ENCODE measurements around the gene ODAD3. TPM values are rescaled to one million over a fixed set of nuclear protein-coding genes. Genes with fewer than 3 reads are reported as not detected.

ODAD3 gene
- 0.09 and 0.23 TPM in 2 replicates for total RNA-seq

DNA sequence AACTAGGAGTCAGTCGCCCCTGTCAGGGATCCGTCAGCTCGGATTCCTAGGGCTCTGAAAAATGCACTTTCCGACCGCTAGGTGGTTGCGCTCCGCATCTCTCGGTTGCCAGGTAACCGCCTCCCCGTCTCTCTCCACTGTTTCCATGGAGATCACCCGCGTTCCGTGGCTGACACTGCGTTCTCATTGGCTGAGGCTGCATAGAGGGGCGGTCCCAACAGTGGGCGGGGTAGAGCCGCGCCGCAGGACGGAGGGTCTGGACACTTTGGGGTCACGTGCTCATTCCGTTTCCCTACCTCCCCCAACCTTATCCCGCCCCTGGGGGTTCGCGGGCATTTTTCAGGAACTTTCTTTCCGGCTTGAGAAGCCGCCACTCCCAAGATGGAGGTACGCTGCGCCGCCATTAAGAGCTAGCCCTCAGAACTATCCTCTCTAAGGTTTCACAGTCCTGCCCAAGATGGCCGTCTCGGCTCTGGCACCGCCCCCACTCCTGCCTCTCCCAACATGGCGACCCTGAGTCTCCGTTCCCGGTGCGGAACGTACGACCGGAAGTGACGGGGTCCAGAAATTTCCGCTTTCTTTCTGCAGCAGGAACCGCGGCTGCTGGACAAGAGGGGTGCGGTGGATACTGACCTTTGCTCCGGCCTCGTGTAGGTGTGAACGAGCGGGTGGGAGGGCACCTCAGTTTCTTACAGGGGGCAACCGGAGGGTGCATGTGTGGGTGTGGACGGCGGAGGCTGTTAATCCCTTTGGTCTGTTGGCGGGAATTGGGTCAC, at the start of gene ODAD3, which contains the start of gene PRKCSH:
Gene ODAD3, minus strand, starts transcription at position 65 of the 776 bp plus-strand sequence. CDS start 105 bp downstream, outside the sequence.
Gene PRKCSH, plus strand, starts transcription at position 579 of the 776 bp plus-strand sequence. CDS start 483 bp downstream, outside the sequence.

DNA sequence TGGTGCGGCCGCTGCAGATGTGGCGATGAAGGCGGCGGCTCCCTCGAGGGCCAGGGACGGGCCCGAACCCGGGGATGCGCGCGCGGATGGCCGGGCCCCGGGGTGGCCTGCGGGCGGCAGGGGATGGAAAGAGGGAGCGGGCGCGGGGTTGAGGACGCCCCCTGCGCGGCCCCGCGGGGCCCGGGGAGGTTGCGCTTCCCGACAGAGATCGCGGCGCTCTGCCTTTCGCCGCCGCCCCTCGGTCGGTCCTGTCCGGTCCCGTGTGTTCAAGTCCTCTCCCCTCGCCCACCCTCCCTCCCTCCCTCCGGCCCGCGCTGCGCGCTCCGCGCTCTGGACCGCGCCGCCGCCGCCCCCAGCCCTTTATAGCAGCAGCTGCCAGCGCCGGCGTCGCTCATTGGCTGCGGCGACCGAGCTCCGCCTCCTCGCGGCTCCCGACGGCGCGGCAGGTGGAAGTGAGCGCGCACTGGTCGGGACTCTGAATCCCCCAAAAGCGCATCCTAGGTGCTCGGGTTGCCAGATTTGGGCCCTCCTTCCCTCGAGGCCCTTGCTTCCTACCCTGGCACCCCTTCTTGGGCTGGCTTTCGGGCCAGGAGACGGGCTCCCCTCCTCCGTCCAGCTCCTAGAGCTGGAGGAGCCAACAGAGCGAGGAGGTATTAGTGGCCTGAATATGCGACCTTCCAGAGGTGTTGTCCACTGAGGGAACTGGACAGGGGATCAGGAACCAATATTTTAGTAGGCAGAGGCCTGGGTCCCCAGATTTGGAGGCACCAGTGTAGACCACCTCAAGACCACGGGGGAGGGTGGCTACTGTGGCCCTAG, 46.0 kb upstream of the ODAD3 start, which contains the start of gene ELAVL3:
Gene ELAVL3, minus strand, starts transcription at position 332 of the 819 bp plus-strand sequence. CDS start 438 bp downstream, outside the sequence.

GRCh38 chr19:11418549-11419506, 16.1 kb downstream of the ODAD3 start, which contains the start of gene RGL3:
RGL3 (minus strand) TSS chr19:11419314; CDS start chr19:11419278, 36 bp downstream.

DNA sequence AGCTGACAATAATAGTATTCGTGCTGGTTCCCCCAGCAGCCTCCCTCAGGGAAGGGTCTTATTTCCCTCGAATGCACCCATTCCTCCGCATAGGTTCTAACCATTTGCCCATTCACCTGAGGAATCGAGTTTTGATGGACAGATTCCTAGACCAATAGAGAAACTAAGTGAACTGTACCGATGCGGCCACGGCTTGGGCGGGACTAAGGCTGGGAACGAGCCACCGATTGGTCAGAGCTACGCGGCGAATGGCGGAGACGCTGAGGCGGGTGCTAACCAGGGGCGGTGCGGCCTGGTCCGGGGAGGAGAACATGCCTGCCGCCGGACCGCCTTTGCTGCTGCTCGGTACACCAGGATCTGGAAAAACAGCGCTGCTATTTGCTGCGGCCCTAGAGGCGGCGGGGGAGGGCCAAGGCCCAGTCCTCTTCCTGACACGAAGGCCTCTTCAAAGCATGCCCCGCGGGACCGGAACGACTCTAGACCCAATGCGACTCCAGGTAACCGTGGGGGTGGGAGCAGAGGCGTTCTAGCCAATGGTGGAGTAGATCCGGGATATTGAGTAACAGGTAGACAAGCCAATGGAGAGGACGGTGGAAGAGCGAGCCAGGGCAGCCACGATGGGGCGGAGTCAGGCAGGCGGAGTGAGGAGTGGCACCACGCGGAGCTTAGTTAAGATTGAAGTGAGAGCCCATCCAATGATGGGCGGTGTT, 60.3 kb downstream of the ODAD3 start, which contains the start of gene SWSAP1:
Gene SWSAP1, plus strand, starts transcription at position 234 of the 710 bp plus-strand sequence. Its CDS starts 15 bp downstream, at position 249.

Other genes with a start within 250 kb of the ODAD3 start
- gene KANK2, start 237.6 kb downstream of the ODAD3 start, total RNA-seq, result 263 and 269 TPM in 2 replicates
- 0.43 TPM in 1 of 2 replicates, not detected in the other for gene ANGPTL8, start 195.5 kb downstream of the ODAD3 start, total RNA-seq
- gene DOCK6, start 172.6 kb downstream of the ODAD3 start, total RNA-seq, result 13.5 and 20.3 TPM in 2 replicates
- not detected in 2 replicates for gene TSPAN16, start 139.0 kb downstream of the ODAD3 start, total RNA-seq
- 9.9 and 14.2 TPM in 2 replicates for gene RAB3D, start 95.5 kb downstream of the ODAD3 start, total RNA-seq
- 80.3 and 137 TPM in 2 replicates for gene TMEM205, start 88.9 kb downstream of the ODAD3 start, total RNA-seq
- gene CCDC159, start 88.6 kb downstream of the ODAD3 start, total RNA-seq, result 10.4 and 23.8 TPM in 2 replicates
- gene PLPPR2, start 79.7 kb downstream of the ODAD3 start, total RNA-seq, result 33.5 and 50.5 TPM in 2 replicates
- 1.2 and 3.9 TPM in 2 replicates for gene SWSAP1, start 60.5 kb downstream of the ODAD3 start, total RNA-seq
- 5.9 and 8.8 TPM in 2 replicates for gene EPOR, start 50.8 kb downstream of the ODAD3 start, total RNA-seq
- gene RGL3, start 15.8 kb downstream of the ODAD3 start, total RNA-seq, result 0.12 TPM in 1 of 2 replicates, not detected in the other
- 238 and 256 TPM in 2 replicates for gene PRKCSH, start 514 bp upstream of the ODAD3 start, total RNA-seq
- gene ELAVL3, start 45.9 kb upstream of the ODAD3 start, total RNA-seq, result not detected in 2 replicates
- 3.6 and 3.9 TPM in 2 replicates for gene ZNF653, start 70.7 kb upstream of the ODAD3 start, total RNA-seq
- gene ECSIT, start 94.0 kb upstream of the ODAD3 start, total RNA-seq, result 39.7 and 61.2 TPM in 2 replicates
- gene CNN1, start 103.7 kb upstream of the ODAD3 start, total RNA-seq, result 12.2 and 33.3 TPM in 2 replicates
- gene ELOF1, start 124.1 kb upstream of the ODAD3 start, total RNA-seq, result 42.6 and 44.1 TPM in 2 replicates
- not detected in 2 replicates for gene ACP5, start 142.5 kb upstream of the ODAD3 start, total RNA-seq
- 9.4 and 9.5 TPM in 2 replicates for gene ZNF627, start 162.4 kb upstream of the ODAD3 start, total RNA-seq

Data from pericardium fibroblast (primary cell).